ENCODE results near the gene BHLHE23.

GRCh38 chr20:63042448-63043071, 35.8 kb upstream of the BHLHE23 start:
- TF ChIP-seq, protein P1, sequence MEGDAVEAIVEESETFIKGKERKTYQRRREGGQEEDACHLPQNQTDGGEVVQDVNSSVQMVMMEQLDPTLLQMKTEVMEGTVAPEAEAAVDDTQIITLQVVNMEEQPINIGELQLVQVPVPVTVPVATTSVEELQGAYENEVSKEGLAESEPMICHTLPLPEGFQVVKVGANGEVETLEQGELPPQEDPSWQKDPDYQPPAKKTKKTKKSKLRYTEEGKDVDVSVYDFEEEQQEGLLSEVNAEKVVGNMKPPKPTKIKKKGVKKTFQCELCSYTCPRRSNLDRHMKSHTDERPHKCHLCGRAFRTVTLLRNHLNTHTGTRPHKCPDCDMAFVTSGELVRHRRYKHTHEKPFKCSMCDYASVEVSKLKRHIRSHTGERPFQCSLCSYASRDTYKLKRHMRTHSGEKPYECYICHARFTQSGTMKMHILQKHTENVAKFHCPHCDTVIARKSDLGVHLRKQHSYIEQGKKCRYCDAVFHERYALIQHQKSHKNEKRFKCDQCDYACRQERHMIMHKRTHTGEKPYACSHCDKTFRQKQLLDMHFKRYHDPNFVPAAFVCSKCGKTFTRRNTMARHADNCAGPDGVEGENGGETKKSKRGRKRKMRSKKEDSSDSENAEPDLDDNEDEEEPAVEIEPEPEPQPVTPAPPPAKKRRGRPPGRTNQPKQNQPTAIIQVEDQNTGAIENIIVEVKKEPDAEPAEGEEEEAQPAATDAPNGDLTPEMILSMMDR (IDR thresholded peaks at IDR 0.05): no peak
- no peak for TF ChIP-seq POLR2A (IDR thresholded peaks at IDR 0.05)
